GM10847 (cell line): ENCODE measurements around the gene C19orf25.

Experiments
- POLR2A ChIP-seq: IDR thresholded peaks from 2 replicates; pipeline ENCODE4 v1.6.1; 2011; ENCODE audit not compliant: insufficient read length; ENCODE audit errors: extremely low read depth

C19orf25 gene

GRCh38 chr19:1453525-1454364 is 25.3 kb downstream of the C19orf25 start:
- no peak for TF ChIP-seq POLR2A

- no peak for TF ChIP-seq POLR2A
Observed at GRCh38 chr19:1452802-1453524, 26.1 kb downstream of the C19orf25 start.

GRCh38 chr19:1451916-1452801 is 26.9 kb downstream of the C19orf25 start:
- TF ChIP-seq POLR2A: no peak

- no peak for TF ChIP-seq POLR2A
Observed at GRCh38 chr19:1450735-1451731, 28.0 kb downstream of the C19orf25 start.

GRCh38 chr19:1449467-1450442 is 29.3 kb downstream of the C19orf25 start, which contains the start of gene APC2:
APC2 (plus strand) TSS chr19:1450121; CDS start chr19:1453002, 2,881 bp downstream.
- no peak for TF ChIP-seq POLR2A

- TF ChIP-seq POLR2A: no peak
Observed at GRCh38 chr19:1447944-1448343, 31.1 kb downstream of the C19orf25 start.

- no peak for TF ChIP-seq POLR2A
Observed at GRCh38 chr19:1447504-1447903, 31.5 kb downstream of the C19orf25 start.

- no peak for TF ChIP-seq POLR2A
Observed at GRCh38 chr19:1446713-1447481, 32.1 kb downstream of the C19orf25 start.

- TF ChIP-seq POLR2A: no peak
Observed at GRCh38 chr19:1445932-1446712, 32.9 kb downstream of the C19orf25 start.

GRCh38 chr19:1445185-1445931 is 33.7 kb downstream of the C19orf25 start:
- no peak for TF ChIP-seq POLR2A
